ES-I3 (cell line): ENCODE results near the gene OTX2.

Experiments
- H3K36me3 ChIP-seq: 2 replicates; pipeline ENCODE4 v1.6.1; 2013; ENCODE audit warnings: mild to moderate bottlenecking, low read length, control low read depth, moderate library complexity; ENCODE audit not compliant: insufficient read depth
- H3K4me1 ChIP-seq: 2 replicates; pipeline ENCODE4 v1.6.1; 2013; ENCODE audit warnings: mild to moderate bottlenecking, control low read depth, low read length; ENCODE audit not compliant: insufficient read depth
- H3K9ac ChIP-seq: 2 replicates; pipeline ENCODE4 v1.6.1; 2013; ENCODE audit warnings: low read depth, mild to moderate bottlenecking, low read length, moderate library complexity
- H3K9me3 ChIP-seq: 2 replicates; pipeline ENCODE4 v1.6.1; 2013; ENCODE audit warnings: mild to moderate bottlenecking, low read length, moderate library complexity; ENCODE audit not compliant: control insufficient read depth, insufficient read depth

OTX2 gene

GRCh38 chr14:56810147-56810719 is at the start of gene OTX2:
Gene OTX2, minus strand, starts transcription at chr14:56810479. Its CDS starts 5,023 bp downstream, at chr14:56805456.
- H3K36me3 ChIP-seq = no peaks in the 10 kb centered on the region
- H3K9me3 ChIP-seq = no peaks in the 10 kb centered on the region
- H3K9ac ChIP-seq = peak within 1 kb of the TSS; percentile 49; the same call in 1 of the 2 replicates
- peaks cover 18% of the 10 kb centered on the region for H3K4me1 ChIP-seq

- no peak overlapping the region for H3K9ac ChIP-seq
- H3K9me3 ChIP-seq = no peaks in the 10 kb centered on the region
- peaks cover 5% of the 10 kb centered on the region; the same call in 1 of the 2 replicates for H3K4me1 ChIP-seq
- no peaks in the 10 kb centered on the region for H3K36me3 ChIP-seq
Observed at GRCh38 chr14:56858422-56858821, 48.1 kb upstream of the OTX2 start.

- no peaks in the 10 kb centered on the region for H3K9me3 ChIP-seq
- no peaks in the 10 kb centered on the region for H3K36me3 ChIP-seq
- peaks cover 5% of the 10 kb centered on the region; the same call in 1 of the 2 replicates for H3K4me1 ChIP-seq
- H3K9ac ChIP-seq = no peak overlapping the region
Observed at GRCh38 chr14:56857216-56857615, 46.9 kb upstream of the OTX2 start.

GRCh38 chr14:56855891-56856461 is 45.7 kb upstream of the OTX2 start:
- Histone ChIP-seq H3K4me1 (peaks cover 5% of the 10 kb centered on the region; the same call in 1 of the 2 replicates), H3K36me3 (no peaks in the 10 kb centered on the region), H3K9me3 (no peaks in the 10 kb centered on the region), H3K9ac (peak overlapping the region; percentile 27; the same call in 1 of the 2 replicates)

- Histone ChIP-seq H3K9me3 (no peaks in the 10 kb centered on the region), H3K36me3 (no peaks in the 10 kb centered on the region), H3K9ac (no peak overlapping the region), H3K4me1 (peaks cover 5% of the 10 kb centered on the region; the same call in 1 of the 2 replicates)
Observed at GRCh38 chr14:56854325-56854724, 44.0 kb upstream of the OTX2 start.

- Histone ChIP-seq H3K9me3 (no peaks in the 10 kb centered on the region), H3K4me1 (peaks cover 24% of the 10 kb centered on the region), H3K36me3 (no peaks in the 10 kb centered on the region), H3K9ac (no peak overlapping the region; the same call in 1 of the 2 replicates)
Observed at GRCh38 chr14:56846970-56847930, 37.0 kb upstream of the OTX2 start.

GRCh38 chr14:56844406-56845002 is 34.2 kb upstream of the OTX2 start:
- Histone ChIP-seq H3K36me3 (no peaks in the 10 kb centered on the region), H3K4me1 (peaks cover 24% of the 10 kb centered on the region), H3K9me3 (no peaks in the 10 kb centered on the region), H3K9ac (no peak overlapping the region; the same call in 1 of the 2 replicates)

- H3K36me3 ChIP-seq = no peaks in the 10 kb centered on the region
- H3K9me3 ChIP-seq = no peaks in the 10 kb centered on the region
- H3K4me1 ChIP-seq = peaks cover 10% of the 10 kb centered on the region; the same call in 1 of the 2 replicates
- no peak overlapping the region for H3K9ac ChIP-seq
Observed at GRCh38 chr14:56841611-56842010, 31.3 kb upstream of the OTX2 start.

GRCh38 chr14:56840221-56840620 is 29.9 kb upstream of the OTX2 start:
- Histone ChIP-seq H3K36me3 (no peaks in the 10 kb centered on the region), H3K4me1 (no peaks in the 10 kb centered on the region), H3K9ac (no peak overlapping the region), H3K9me3 (no peaks in the 10 kb centered on the region)

- no peaks in the 10 kb centered on the region for H3K4me1 ChIP-seq
- no peak overlapping the region for H3K9ac ChIP-seq
- H3K9me3 ChIP-seq = no peaks in the 10 kb centered on the region
- no peaks in the 10 kb centered on the region for H3K36me3 ChIP-seq
Observed at GRCh38 chr14:56829151-56829550, 18.9 kb upstream of the OTX2 start.

GRCh38 chr14:56826214-56826613 is 15.9 kb upstream of the OTX2 start:
- Histone ChIP-seq H3K36me3 (no peaks in the 10 kb centered on the region), H3K4me1 (no peaks in the 10 kb centered on the region), H3K9ac (no peak overlapping the region), H3K9me3 (no peaks in the 10 kb centered on the region)

GRCh38 chr14:56821805-56822610 is 11.7 kb upstream of the OTX2 start:
- Histone ChIP-seq H3K9ac (no peak overlapping the region), H3K9me3 (no peaks in the 10 kb centered on the region), H3K36me3 (no peaks in the 10 kb centered on the region), H3K4me1 (no peaks in the 10 kb centered on the region)

GRCh38 chr14:56821177-56821576 is 10.9 kb upstream of the OTX2 start:
- H3K36me3 ChIP-seq = no peaks in the 10 kb centered on the region
- no peak overlapping the region for H3K9ac ChIP-seq
- H3K9me3 ChIP-seq = no peaks in the 10 kb centered on the region
- no peaks in the 10 kb centered on the region for H3K4me1 ChIP-seq
